OCI-LY7 (cell line): ENCODE results near the gene MESD. TPM values are rescaled to one million over a fixed set of nuclear protein-coding genes. Genes with fewer than 3 reads are reported as not detected.
A peak's percentile ranks its signal among the peaks of the same experiment; 100 is the strongest.

ENCODE experiments used
- BruUV-seq: library from RNA; stranded (reverse); fragments of 400-500 nt; replicated peaks from 2 replicates; lab custom pipeline; 2021; lab: Mats Ljungman, UMichigan
- CTCF ChIA-PET: fragments of 300-600 bp; sonication (Branson Sonifier 250); formaldehyde crosslinking; loops from one replicate; lab custom pipeline; 2022; ENCODE audit warnings: antibody characterized with exemption; ENCODE audit not compliant: unreplicated experiment; lab: Charles Lee
- POLR2A ChIA-PET: fragments of 300-600 bp; sonication (Branson Sonifier 250); formaldehyde crosslinking; loops from one replicate; lab custom pipeline; 2022; ENCODE audit warnings: antibody characterized with exemption; lab: Charles Lee
- DNase-seq: peaks from one replicate; pipeline ENCODE4 v3.0.0-alpha.2; 2015; ENCODE audit warnings: low spot score
- H2AFZ ChIP-seq: fragments of 200-600 bp; sonication (generic), shearing (Covaris generic); 2 replicates; pipeline ENCODE4 v1.6.1; 2014; ENCODE audit warnings: mild to moderate bottlenecking, antibody characterized with exemption, low read length, moderate library complexity
- H3K27ac ChIP-seq: fragments of 200-600 bp; sonication (generic); 2 replicates; pipeline ENCODE4 v1.5.1; 2014; ENCODE audit warnings: mixed run types, low read depth, mild to moderate bottlenecking, moderate library complexity, low read length, inconsistent platforms; ENCODE audit not compliant: poor library complexity, severe bottlenecking
- H3K36me3 ChIP-seq: fragments of 200-600 bp; sonication (generic); 2 replicates; pipeline ENCODE4 v1.6.1; 2014; ENCODE audit warnings: mild to moderate bottlenecking, antibody characterized with exemption, low read length, moderate library complexity, mixed read lengths; ENCODE audit not compliant: insufficient read depth
- H3K4me1 ChIP-seq: fragments of 200-600 bp; sonication (generic); 2 replicates; pipeline ENCODE4 v1.5.1; 2014; ENCODE audit warnings: mild to moderate bottlenecking, low read length; ENCODE audit not compliant: insufficient read depth, poor library complexity, severe bottlenecking
- H3K4me2 ChIP-seq: fragments of 200-600 bp; sonication (generic); 2 replicates; pipeline ENCODE4 v1.6.1; 2014; ENCODE audit warnings: mild to moderate bottlenecking, low read length
- H3K4me3 ChIP-seq: fragments of 200-600 bp; sonication (generic); 2 replicates; pipeline ENCODE4 v1.5.1; 2014; ENCODE audit warnings: mild to moderate bottlenecking, low read depth, low read length; ENCODE audit not compliant: poor library complexity, severe bottlenecking
- H3K79me2 ChIP-seq: fragments of 200-600 bp; sonication (generic); 2 replicates; pipeline ENCODE4 v1.6.1; 2016; ENCODE audit warnings: low read depth, mild to moderate bottlenecking, low read length, moderate library complexity, mixed read lengths; ENCODE audit not compliant: insufficient read depth
- H3K9me2 ChIP-seq: fragments of 200-600 bp; sonication (generic); 2 replicates; pipeline ENCODE4 v1.6.1; 2016; ENCODE audit warnings: mild to moderate bottlenecking, low read length, mixed read lengths; ENCODE audit not compliant: insufficient read depth
- H3K9me3 ChIP-seq: fragments of 200-600 bp; sonication (generic); 2 replicates; pipeline ENCODE4 v1.6.1; 2014; ENCODE audit warnings: mild to moderate bottlenecking, mixed run types, low read length, mixed read lengths
- H4K20me1 ChIP-seq: fragments of 200-600 bp; sonication (generic); 2 replicates; pipeline ENCODE4 v1.6.1; 2014; ENCODE audit warnings: mild to moderate bottlenecking, antibody characterized with exemption, low read length, moderate library complexity, mixed read lengths; ENCODE audit not compliant: insufficient read depth
- CTCF ChIP-seq: fragments of 200-600 bp; sonication (generic); conservative IDR thresholded peaks from 2 replicates; pipeline ENCODE4 v1.5.1; 2014; ENCODE audit warnings: mild to moderate bottlenecking, antibody characterized with exemption, low read length, moderate library complexity, mixed read lengths
- EZH2phosphoT487 ChIP-seq: fragments of 200-600 bp; sonication (generic); IDR thresholded peaks from 2 replicates; pipeline ENCODE4 v1.6.1; 2018; ENCODE audit warnings: low read depth, borderline replicate concordance, mild to moderate bottlenecking, mixed run types, antibody characterized with exemption, low read length, moderate library complexity, mixed read lengths
- intact Hi-C: fragments of 100-400 bp; cut with micrococcal nuclease; formaldehyde crosslinking; loops from one replicate; pipeline ENCODE4 v1.10.0; 2022; ENCODE audit not compliant: unreplicated experiment
- total RNA-seq, 2 experiments: library from RNA; depleted of rRNA in 1 of 2; stranded (reverse); fragments of >200 nt in 1 of 2; shearing (Covaris generic) in 1 of 2; gene quantifications; 2 replicates each; pipeline ENCODE4 v1.2.3, GENCODE V29; 2014 to 2022

MESD gene
- total RNA-seq, 2 experiments from 2014 or later: 17.3 to 27.7 TPM

DNA sequence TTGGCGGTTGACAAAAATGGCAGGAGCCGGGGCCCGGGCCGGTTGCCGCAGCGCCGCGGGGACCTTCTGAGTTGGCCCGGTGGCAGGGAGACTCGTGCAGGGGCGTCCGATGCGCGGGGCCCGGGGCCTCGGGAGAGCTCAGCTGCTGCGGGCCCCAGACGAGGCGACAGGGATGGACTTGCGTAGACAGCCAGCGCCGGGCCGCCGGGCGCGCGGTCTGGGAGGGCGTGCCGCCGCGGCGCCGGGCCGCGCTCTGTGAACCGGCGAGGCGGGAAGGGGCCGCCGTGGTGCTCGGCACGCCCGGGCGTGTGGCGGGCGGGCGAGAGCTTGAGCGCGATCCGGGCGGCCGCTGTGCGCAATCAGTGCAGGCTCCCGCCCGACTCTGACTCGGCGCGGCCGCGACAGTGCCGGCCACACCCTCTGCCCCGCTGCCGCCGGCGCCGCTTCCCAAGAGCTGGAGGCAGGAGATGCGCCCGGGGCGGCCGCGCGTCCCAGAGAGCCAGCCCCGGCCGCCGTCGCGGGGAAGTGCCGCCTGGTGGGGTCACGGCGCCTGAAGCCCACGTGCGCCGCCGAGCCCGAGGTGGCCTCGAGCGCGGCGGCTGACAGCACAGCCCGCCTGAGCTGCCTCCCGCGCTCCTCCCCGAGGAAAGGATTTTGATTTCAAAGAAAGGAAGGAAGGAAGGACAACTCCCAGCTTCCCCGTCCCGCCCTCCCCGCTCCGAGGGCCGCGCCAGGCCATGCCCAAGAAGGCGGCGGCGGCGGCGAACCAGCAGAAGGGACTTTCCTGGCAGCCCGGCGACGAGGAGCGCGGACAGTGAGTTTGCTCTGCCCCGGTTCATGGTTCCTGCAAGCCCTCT lies 11.8 kb upstream of the MESD start:
- CTCF ChIA-PET: interaction anchor here (0.7 kb wide), 1 partner anchor 22 kb away, joined by 4 read pairs; no protein-coding TSS in a partner anchor
- H3K4me1 ChIP-seq: peaks cover 31% of the 10 kb centered on the region
- H2AFZ ChIP-seq: peak overlapping the region; percentile 67; the same call in 1 of the 2 replicates
- H3K9me2 ChIP-seq: no peaks in the 10 kb centered on the region
- BruUV-seq: no TSS peak
- H3K27ac ChIP-seq: peak overlapping the region; percentile 65
- peaks cover 23% of the 10 kb centered on the region for H4K20me1 ChIP-seq
- peaks cover 19% of the 10 kb centered on the region for H3K36me3 ChIP-seq
- TF ChIP-seq EZH2phosphoT487 (no peak), CTCF (no peak)
- intact Hi-C loops: loop anchor here (10.0 kb wide), 1 partner anchor 1043 kb away; the partner anchor contains the start of gene MEX3B
- peaks cover 15% of the 10 kb centered on the region; the same call in 1 of the 2 replicates for H3K79me2 ChIP-seq
- H3K9me3 ChIP-seq: no peaks in the 10 kb centered on the region
- POLR2A ChIA-PET: interaction anchor here (0.5 to 4.1 kb wide), 7 partner anchors 8 to 24 kb away, joined by 3 to 24 read pairs (median 5); no protein-coding TSS in a partner anchor
- peak overlapping the region; percentile 77 for H3K4me3 ChIP-seq
- H3K4me2 ChIP-seq: peak overlapping the region; percentile 91
- peak; percentile 51 for DNase-seq

- H3K4me2 ChIP-seq: peak within 1 kb of the TSS; percentile 91
- H4K20me1 ChIP-seq: peaks cover 23% of the 10 kb centered on the region
- ChIA-PET CTCF (no interaction called here), POLR2A (interaction anchor here (1.0 to 4.1 kb wide), 5 partner anchors 10 to 21 kb away, joined by 3 to 24 read pairs (median 5); no protein-coding TSS in a partner anchor)
- H2AFZ ChIP-seq: peak within 1 kb of the TSS; percentile 67
- no TSS peak for BruUV-seq
- no peaks in the 10 kb centered on the region for H3K9me3 ChIP-seq
- intact Hi-C loops: loop anchor here (10.0 kb wide), 1 partner anchor 1044 kb away; the partner anchor contains the start of gene MEX3B
- peak within 1 kb of the TSS; percentile 77 for H3K4me3 ChIP-seq
- peaks cover 31% of the 10 kb centered on the region for H3K4me1 ChIP-seq
- peak within 1 kb of the TSS; percentile 65 for H3K27ac ChIP-seq
- H3K9me2 ChIP-seq: no peaks in the 10 kb centered on the region
- peaks cover 12% of the 10 kb centered on the region; the same call in 1 of the 2 replicates for H3K79me2 ChIP-seq
- DNase-seq: peak; percentile 86
- H3K36me3 ChIP-seq: peaks cover 19% of the 10 kb centered on the region
- TF ChIP-seq EZH2phosphoT487 (no peak), CTCF (no peak)
Observed at GRCh38 chr15:81000624-81001151, 11.1 kb upstream of the MESD start, which contains the start of gene TLNRD1. TLNRD1 (plus strand) TSS chr15:81000923; CDS start chr15:81002272, 1,349 bp downstream.
